ENCODE measurements around the gene TUBA3C.
"Not testable (repeated sequence)": the region's sequence is repeated elsewhere in the genome, so short reads cannot be mapped to it uniquely, and the experiment has no call there.

Gene TUBA3C

GRCh38 chr13:19181621-19182485 lies at the start of gene TUBA3C:
TUBA3C (minus strand) TSS chr13:19181824; CDS start chr13:19181747, 77 bp downstream.
- DNase-seq = no peak

- DNase-seq = not testable (repeated sequence)
Observed at GRCh38 chr13:19207413-19207812, 25.8 kb upstream of the TUBA3C start.

GRCh38 chr13:19192622-19193021 lies 11.0 kb upstream of the TUBA3C start:
- DNase-seq = not testable (repeated sequence)

DNA sequence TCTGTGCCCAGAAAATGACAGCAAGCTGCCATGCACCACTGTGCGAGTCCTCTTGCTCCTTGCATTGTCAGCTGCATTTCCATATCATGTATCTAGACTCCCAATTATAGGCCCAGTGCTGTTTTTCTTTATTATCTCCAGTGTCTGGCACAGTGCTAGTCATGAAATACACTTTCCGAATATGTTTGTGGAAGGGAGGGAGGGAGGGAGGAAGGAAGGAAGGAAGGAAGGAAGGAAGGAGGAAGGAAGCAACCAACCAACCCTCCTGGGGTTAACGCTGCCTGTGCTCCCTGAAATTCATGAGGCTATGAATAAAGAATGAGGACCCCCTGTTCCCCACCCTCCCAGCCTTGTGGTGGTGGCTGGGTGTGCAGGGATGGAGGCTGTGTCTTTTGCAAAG lies 8.3 kb upstream of the TUBA3C start:
- not testable (repeated sequence) for DNase-seq

DNA sequence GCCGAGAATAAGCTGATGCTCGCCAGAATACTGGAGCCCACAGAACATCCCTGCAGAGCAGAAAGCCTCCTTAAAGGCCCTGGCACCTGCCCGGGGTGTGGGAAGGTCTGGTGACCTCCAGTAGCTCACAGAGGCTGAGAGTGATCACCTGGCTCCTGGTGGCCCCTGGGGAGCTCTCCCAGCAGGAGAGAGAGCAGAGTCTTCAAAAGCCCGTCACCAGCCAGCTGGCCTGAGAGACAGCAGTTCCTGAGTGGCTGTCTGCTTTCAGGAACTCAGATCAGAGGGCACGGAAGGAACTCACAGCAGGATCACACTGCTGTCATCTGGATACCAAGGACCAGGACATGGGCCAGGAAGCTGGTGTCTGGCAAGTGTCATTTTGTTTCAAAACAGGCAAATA lies 7.7 kb upstream of the TUBA3C start:
- DNase-seq = not testable (repeated sequence)

DNA sequence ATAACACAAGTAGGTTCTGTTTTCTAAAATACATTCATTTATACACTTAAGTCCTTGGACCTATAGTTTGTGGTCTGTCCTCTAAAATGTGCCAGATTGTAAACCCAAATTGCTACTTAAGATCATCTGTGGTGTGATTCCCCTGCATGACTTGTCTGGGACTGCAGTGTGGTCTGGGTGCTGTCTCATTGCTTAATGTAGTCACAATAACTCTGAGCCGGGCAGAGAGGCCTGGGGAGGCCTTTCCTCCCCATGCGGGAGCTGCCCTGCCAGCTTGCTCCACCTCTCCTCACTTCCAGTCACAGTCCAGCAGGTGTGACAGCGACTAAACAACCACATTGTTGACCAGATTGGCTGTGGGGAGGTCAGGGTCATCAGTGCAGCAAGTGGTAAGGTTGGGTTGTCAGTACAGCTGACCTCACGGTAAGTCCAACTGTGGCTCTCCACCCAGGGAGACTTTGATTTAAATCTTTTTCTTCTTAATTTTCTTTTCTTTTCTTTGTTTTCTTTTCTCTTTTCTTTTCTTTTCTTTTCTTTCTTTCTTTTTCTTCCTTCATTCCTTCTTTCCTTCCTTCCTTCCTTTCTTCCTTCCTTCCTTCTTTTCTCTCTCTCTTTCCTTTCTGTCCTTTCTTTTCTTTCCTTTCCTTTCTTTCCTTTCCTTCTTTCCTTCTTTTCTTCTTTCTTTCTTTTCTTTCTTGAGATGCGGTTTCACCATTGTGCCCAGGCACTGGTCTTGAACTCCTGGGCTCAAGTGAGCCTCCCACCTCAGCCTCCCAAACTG lies 4.4 kb upstream of the TUBA3C start:
- DNase-seq = no peak

DNA sequence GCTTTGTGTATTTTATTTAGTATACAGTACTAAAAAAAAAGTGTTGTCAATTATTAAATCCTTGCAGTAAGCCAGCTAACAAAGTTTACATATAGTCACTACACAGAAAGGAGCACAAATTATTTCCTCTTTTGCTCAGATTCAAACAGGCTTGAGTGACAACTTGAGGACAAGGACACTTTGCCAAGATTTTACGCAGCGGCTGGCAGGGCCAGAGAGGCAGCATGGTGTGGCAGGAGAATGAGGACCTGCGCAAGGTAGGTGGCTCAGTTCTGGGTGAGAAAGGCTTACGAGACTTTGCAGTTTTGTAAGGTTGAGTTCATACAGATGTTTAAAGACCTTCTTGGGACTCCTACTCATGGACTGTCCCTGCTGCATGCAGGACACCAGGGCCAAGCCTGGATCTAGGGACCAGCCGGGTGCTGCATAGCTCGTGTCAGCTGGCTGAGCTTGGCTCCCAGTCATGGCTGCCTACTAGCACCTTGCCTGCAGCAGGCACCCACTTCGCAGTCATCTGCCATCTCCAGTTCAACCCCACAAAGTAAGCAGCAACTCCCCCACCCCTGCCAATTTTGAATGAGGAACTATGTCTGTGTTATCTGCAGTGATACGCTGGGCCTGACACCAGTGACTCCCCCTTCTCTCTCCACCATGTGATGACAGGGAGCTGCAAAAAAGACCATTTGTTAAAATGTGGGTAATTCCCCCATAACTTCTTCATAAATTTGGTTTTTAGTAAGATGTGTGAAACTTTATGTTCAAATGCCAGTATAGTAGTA lies 3.7 kb upstream of the TUBA3C start:
- DNase-seq = no peak

GRCh38 chr13:19184176-19184575 lies 2.6 kb upstream of the TUBA3C start:
- DNase-seq = no peak

- no peak for DNase-seq
Observed at GRCh38 chr13:19183676-19184075, 2.1 kb upstream of the TUBA3C start.

DNA sequence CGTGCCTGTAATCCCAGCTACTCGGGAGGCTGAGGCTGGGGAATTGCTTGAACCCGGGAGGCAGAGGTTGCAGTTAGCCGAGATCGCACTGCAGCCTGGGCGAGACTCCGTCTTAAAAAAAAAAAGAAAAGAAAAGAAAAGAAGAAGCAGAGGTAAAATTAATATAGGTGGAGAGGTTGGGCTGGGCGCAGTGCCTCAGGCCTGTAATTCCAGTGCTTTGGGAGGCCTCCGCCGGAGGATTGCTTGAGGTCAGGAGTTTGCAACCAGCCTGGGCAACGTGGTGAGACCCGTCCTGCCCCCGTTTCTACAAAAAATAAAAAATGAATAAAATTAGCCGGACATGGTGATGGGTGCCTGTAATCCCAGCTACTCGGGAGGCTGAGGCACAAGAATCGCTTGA lies 912 bp upstream of the TUBA3C start:
- DNase-seq = no peak

DNA sequence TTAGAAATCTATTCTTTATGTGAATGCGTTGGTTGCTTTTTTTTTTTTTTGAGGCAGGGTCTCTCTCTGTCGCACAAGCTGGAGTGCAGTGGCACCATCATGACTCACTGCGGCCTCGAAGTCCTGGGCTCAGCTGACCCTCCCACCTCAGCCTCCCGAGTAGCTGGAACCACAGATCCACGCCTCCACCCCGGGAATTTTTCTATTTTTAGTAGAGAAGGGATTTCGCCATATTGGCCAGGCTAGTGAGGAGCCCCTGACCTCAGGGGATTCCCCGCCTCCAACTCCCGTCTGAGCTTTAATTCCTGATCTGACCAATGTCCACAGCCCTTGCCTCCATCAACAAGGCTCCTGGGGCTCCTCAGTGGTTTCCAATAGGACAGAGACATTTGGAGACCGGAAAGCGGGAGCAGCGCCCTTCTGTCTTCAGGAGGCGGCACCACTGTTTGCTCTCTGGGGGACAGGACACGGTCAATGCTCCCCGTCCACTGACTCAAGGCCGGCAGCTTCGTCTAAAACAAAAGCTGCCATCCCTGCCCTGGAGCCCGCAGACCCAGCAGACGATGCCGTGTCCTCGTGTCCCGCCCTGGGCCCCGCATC lies 503 bp downstream of the TUBA3C start:
- DNase-seq = no peak

GRCh38 chr13:19179916-19180315 lies 1.7 kb downstream of the TUBA3C start:
- no peak for DNase-seq

DNA sequence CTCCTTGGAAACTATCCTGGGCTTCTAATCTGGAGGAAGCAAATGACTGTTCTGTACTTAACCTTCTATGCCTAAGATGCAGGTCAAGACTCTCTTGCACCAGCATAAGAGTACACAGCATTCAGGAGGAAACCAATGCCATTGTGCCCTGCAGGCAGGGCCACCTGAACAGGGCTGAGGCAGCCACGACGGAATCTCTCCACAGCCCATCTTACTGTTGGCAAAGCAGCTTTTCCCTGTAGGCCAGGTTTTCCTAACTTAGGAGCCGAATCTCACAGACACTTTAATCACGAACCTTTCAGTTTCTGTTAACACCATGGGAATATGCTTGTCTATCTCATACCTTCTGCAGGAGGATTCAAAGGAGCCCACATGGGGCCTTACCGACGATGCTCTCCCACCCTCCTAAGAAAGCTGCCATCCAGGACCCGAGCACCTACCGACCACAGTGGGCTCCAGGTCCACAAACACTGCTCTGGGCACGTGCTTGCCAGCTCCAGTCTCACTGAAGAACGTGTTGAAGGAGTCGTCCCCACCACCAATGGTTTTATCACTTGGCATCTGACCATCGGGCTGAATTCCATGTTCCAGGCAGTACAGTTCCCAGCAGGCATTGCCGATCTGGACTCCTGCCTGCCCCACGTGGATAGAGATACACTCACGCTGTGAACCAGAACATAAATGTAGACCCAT lies 2.6 kb downstream of the TUBA3C start:
- no peak for DNase-seq

GRCh38 chr13:19176981-19177776 lies 4.4 kb downstream of the TUBA3C start:
- DNase-seq = not testable (repeated sequence)

DNA sequence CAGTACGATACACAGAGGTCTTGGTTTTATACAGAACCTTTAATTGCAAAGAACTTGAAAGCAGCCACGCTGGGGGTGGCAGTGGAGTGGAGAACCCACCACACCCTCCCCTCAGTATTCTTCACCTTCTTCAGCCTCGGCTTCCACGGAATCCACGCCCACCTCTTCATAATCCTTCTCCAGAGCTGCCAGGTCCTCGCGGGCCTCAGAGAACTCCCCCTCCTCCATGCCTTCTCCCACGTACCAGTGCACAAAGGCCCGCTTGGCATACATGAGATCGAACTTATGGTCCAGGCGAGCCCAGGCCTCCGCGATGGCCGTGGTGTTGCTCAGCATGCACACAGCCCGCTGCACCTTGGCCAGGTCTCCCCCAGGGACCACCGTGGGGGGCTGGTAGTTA lies 7.9 kb downstream of the TUBA3C start:
- no peak for DNase-seq

DNA sequence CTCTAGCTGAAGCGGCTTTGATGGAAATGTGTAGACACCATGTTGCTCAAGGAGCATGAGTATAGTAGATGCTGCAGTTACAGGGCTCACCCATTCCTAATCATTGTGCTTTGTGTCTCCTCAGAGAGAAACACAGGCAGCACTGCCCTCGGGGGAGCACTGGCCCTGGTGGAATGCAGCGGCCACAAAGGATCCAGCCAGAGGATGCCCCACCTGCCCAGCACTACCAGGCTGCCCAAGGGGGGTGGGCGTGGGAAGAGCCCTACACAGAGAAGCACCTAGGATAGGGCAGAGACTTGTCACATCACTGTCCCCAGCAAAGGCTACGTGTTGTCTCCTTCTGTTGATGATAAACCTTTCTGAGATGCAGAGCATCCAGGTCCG lies 9.0 kb downstream of the TUBA3C start:
- DNase-seq = no peak

GRCh38 chr13:19172007-19172646 lies 9.5 kb downstream of the TUBA3C start:
- DNase-seq = no peak

GRCh38 chr13:19171563-19171962 lies 10.1 kb downstream of the TUBA3C start:
- no peak for DNase-seq

DNA sequence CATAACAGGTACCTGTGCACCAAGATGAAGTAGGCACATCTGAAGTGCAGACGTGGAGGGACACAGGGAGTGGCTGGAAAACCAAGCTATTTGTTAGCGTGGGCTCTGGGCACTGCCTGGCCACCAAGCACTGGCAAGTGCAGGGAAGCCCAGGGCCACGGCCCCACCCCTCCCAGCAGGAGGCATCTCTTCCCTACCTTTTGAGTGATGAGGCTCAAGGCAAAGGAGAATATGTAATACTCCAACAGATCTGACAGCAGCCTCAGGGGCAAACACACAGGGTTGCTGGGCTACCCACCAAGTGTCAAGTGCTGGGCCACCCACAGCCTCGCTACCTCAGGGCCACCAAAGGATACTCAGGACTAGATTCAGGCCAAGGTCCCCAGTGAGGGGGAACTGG lies 11.6 kb downstream of the TUBA3C start:
- DNase-seq = no peak

DNA sequence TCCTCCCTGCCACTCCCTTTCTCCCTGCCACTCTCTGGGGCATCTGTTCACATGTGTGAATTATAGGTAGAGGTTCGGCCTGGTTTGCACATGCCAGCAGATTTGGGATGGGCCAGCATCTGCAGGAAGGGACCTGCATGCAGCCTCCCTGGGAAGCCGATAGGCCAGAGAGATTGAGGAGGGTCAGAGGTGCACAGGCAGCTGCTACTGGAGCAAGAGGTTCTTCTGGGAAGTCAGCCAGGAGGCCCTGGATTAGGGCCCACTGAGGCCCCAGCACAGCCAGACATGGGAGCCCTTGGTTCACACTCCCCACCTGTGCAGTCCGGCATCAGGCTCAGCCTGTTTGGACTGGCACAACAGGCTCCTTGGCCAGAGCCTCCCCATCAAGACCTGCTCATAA lies 12.1 kb downstream of the TUBA3C start:
- no peak for DNase-seq

DNA sequence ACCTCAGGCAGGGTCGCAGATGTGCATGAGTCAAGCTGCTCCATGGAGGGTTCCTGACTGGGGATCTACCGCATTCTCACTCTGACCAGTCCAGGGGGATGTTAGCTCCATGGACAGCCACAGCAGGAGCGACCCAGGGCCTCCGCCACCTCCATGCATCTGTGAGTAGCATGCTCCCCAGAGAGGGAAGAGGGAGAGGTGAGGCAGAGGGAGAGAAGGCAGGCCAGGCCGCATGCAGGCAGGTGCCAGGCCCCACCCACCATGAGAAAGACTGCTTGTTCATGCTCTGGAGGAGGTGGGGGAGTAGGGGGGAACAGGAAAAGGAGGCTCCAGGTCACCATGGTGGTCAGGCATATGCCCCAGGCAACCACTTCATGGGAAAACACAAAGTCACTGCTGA lies 20.3 kb downstream of the TUBA3C start:
- DNase-seq = no peak
